HG02571 (cell line): ENCODE results near the gene C2orf72.
"Not testable (repeated sequence)": the region's sequence is repeated elsewhere in the genome, so short reads cannot be mapped to it uniquely, and the experiment has no call there.

Experiments used
- ATAC-seq: cut with Tn5 transposase; IDR thresholded peaks from one replicate; pipeline ENCODE4 v1.9.1; 2021; ENCODE audit warnings: mild to moderate bottlenecking, moderate library complexity; ENCODE audit not compliant: unreplicated experiment

C2orf72 gene

GRCh38 chr2:231037202-231037730, at the start of gene C2orf72:
Gene C2orf72 (plus strand): TSS chr2:231037523. CDS start chr2:231037566, 43 bp downstream.
- no peak for ATAC-seq

GRCh38 chr2:230989731-230990130, 47.6 kb upstream of the C2orf72 start:
- ATAC-seq = no peak

GRCh38 chr2:230990131-230990898, 47.0 kb upstream of the C2orf72 start:
- ATAC-seq = no peak

- no peak for ATAC-seq
Measured at GRCh38 chr2:230990899-230991150, 46.5 kb upstream of the C2orf72 start.

GRCh38 chr2:230991598-230991997, 45.7 kb upstream of the C2orf72 start:
- no peak for ATAC-seq

- no peak for ATAC-seq
Measured at GRCh38 chr2:230995821-230996220, 41.5 kb upstream of the C2orf72 start, which contains the start of gene SPATA3. Gene SPATA3 (plus strand): TSS chr2:230996121. CDS start chr2:230996234, 113 bp downstream.

- ATAC-seq = no peak
Measured at GRCh38 chr2:230996661-230997060, 40.7 kb upstream of the C2orf72 start.

GRCh38 chr2:230998882-230999281, 38.4 kb upstream of the C2orf72 start:
- ATAC-seq = no peak

GRCh38 chr2:230999477-230999876, 37.8 kb upstream of the C2orf72 start:
- ATAC-seq = no peak

GRCh38 chr2:231000211-231000904, 37.0 kb upstream of the C2orf72 start:
- ATAC-seq = no peak

- no peak for ATAC-seq
Measured at GRCh38 chr2:231001036-231001435, 36.3 kb upstream of the C2orf72 start.

GRCh38 chr2:231001921-231002320, 35.4 kb upstream of the C2orf72 start:
- no peak for ATAC-seq

- ATAC-seq = no peak
Measured at GRCh38 chr2:231002641-231003040, 34.7 kb upstream of the C2orf72 start.

GRCh38 chr2:231003186-231003585, 34.1 kb upstream of the C2orf72 start:
- no peak for ATAC-seq

- ATAC-seq = not testable (repeated sequence)
Measured at GRCh38 chr2:231004930-231005329, 32.4 kb upstream of the C2orf72 start.

- no peak for ATAC-seq
Measured at GRCh38 chr2:231007286-231008098, 29.8 kb upstream of the C2orf72 start.

GRCh38 chr2:231008131-231008530, 29.2 kb upstream of the C2orf72 start:
- ATAC-seq = no peak

- no peak for ATAC-seq
Measured at GRCh38 chr2:231009236-231009919, 27.9 kb upstream of the C2orf72 start.

- no peak for ATAC-seq
Measured at GRCh38 chr2:231010201-231010730, 27.1 kb upstream of the C2orf72 start.

GRCh38 chr2:231011526-231011925, 25.8 kb upstream of the C2orf72 start:
- no peak for ATAC-seq

- ATAC-seq = no peak
Measured at GRCh38 chr2:231012463-231012862, 24.9 kb upstream of the C2orf72 start.
